CD4-positive, alpha-beta T cell (primary cell): ENCODE measurements around the gene ID3. TPM values are rescaled to one million over a fixed set of nuclear protein-coding genes. Genes with fewer than 3 reads are reported as not detected.
A peak's percentile ranks its signal among the peaks of the same experiment; 100 is the strongest.

Source experiments
- ATAC-seq: fragments of 200-7000 bp; cut with Tn5 transposase; one replicate; pipeline ENCODE4 v1.10.0; 2022; ENCODE audit warnings: mild to moderate bottlenecking; ENCODE audit not compliant: poor library complexity
- CTCF ChIA-PET: fragments of 350-600 bp; sonication (Branson Sonifier 250); formaldehyde crosslinking; loops from one replicate; lab custom pipeline; 2021; ENCODE audit warnings: antibody characterized with exemption, inconsistent platforms; lab: Charles Lee
- POLR2A ChIA-PET: fragments of 350-600 bp; sonication (Branson Sonifier 250); formaldehyde crosslinking; loops from one replicate; lab custom pipeline; 2021; ENCODE audit warnings: antibody characterized with exemption, inconsistent platforms; lab: Charles Lee
- DNase-seq, 14 experiments: peaks; one replicate each; pipeline ENCODE4 v3.0.0-alpha.2; 2013 to 2020; ENCODE audit warnings: mixed read lengths in 2 of 14
- H3K27ac ChIP-seq, 2 donors: one replicate each; pipeline versions ENCODE4 v1.5.1 to v1.7.0; 2013; ENCODE audit warnings: low read length in 2 of 2, low read depth in 1 of 2, mild to moderate bottlenecking in 1 of 2
- H3K27me3 ChIP-seq, 2 experiments: 1 replicate in 1 of 2; 2 replicates in 1 of 2; pipeline versions ENCODE4 v1.6.1 to v1.7.0; 2013; ENCODE audit warnings: low read length in 2 of 2, control low read depth in 1 of 2, mild to moderate bottlenecking in 1 of 2, moderate library complexity in 1 of 2; ENCODE audit not compliant: insufficient read depth in 2 of 2, control insufficient read depth in 1 of 2
- H3K36me3 ChIP-seq: one replicate; pipeline ENCODE4 v1.6.1; 2013; ENCODE audit warnings: low read length, control low read depth; ENCODE audit not compliant: insufficient read depth
- H3K4me1 ChIP-seq: one replicate; pipeline ENCODE4 v1.6.1; 2013; ENCODE audit warnings: low read length, control low read depth; ENCODE audit not compliant: insufficient read depth
- H3K4me3 ChIP-seq: one replicate; pipeline ENCODE4 v1.5.1; 2013; ENCODE audit warnings: mild to moderate bottlenecking, low read length, moderate library complexity
- H3K9me3 ChIP-seq, 2 experiments: 1 replicate in 1 of 2; 2 replicates in 1 of 2; pipeline versions ENCODE4 v1.6.1 to v1.7.0; 2013; ENCODE audit warnings: low read length in 2 of 2, mild to moderate bottlenecking in 2 of 2, control low read depth in 1 of 2, moderate library complexity in 1 of 2; ENCODE audit not compliant: control insufficient read depth in 1 of 2, insufficient read depth in 1 of 2
- H3K27ac Mint-ChIP-seq: one replicate; pipeline ENCODE4 v1.8.0; 2020; ENCODE audit warnings: mixed read lengths
- H3K27me3 Mint-ChIP-seq: one replicate; pipeline ENCODE4 v1.8.0; 2021; ENCODE audit warnings: mixed read lengths
- H3K36me3 Mint-ChIP-seq: one replicate; pipeline ENCODE4 v1.8.0; 2021; ENCODE audit warnings: low read depth, mixed read lengths
- H3K4me1 Mint-ChIP-seq: one replicate; pipeline ENCODE4 v1.8.0; 2021; ENCODE audit warnings: low read depth, mixed read lengths
- H3K4me3 Mint-ChIP-seq: one replicate; pipeline ENCODE4 v1.8.0; 2020; ENCODE audit warnings: mild to moderate bottlenecking, mixed read lengths
- H3K9me3 Mint-ChIP-seq: one replicate; pipeline ENCODE4 v1.8.0; 2020; ENCODE audit warnings: mixed read lengths
- CTCF ChIP-seq: fragments of 200-600 bp; IDR thresholded peaks from one replicate; pipeline ENCODE4 v1.8.0; 2022; ENCODE audit warnings: antibody characterized with exemption, mild to moderate bottlenecking
- intact Hi-C, 2 experiments: fragments of 100-400 bp; cut with DNase I in 1 of 2; cut with micrococcal nuclease in 1 of 2; formaldehyde crosslinking; loops; one replicate each; pipeline versions ENCODE4 v1.15.1 to v1.9.0; 2023 to 2025; cut with DNase I, micrococcal nuclease
- total RNA-seq, 174 experiments: library from RNA in 2 of 174; stranded (reverse) in 2 of 174; gene quantifications; one replicate each; pipeline ENCODE4 v1.2.3 and lab custom pipeline; 2021 to 2026

ID3 gene
- total RNA-seq, 2 experiments from 2014 or later: 89.8 to 90.4 TPM

- Histone ChIP-seq H3K27me3 (no peaks in the 10 kb centered on the region), H3K36me3 (no peaks in the 10 kb centered on the region), H3K4me3 (no peak overlapping the region), H3K9me3 (no peaks in the 10 kb centered on the region), H3K4me1 (peaks cover 11% of the 10 kb centered on the region), H3K27ac (no peak overlapping the region)
- CTCF ChIA-PET: interaction anchor here (1.2 kb wide), 1 partner anchor 13 kb away, joined by 3 read pairs; no protein-coding TSS in a partner anchor
- Mint-ChIP-seq H3K4me1 (peaks cover 30% of the 10 kb centered on the region), H3K27ac (no peak overlapping the region), H3K27me3 (no peaks in the 10 kb centered on the region), H3K9me3 (no peaks in the 10 kb centered on the region), H3K36me3 (no peaks in the 10 kb centered on the region), H3K4me3 (no peak overlapping the region)
- intact Hi-C loops: no loop called here
- POLR2A ChIA-PET: no interaction called here
- no peak for TF ChIP-seq CTCF
- DNase-seq (no peak), ATAC-seq (no peak)
These were observed 23.5 kb upstream of the ID3 start for GRCh38 chr1:23582820-23583219.

GRCh38 chr1:23581219-23581618 is 21.9 kb upstream of the ID3 start:
- ATAC-seq (no peak), DNase-seq (no peak)
- Histone ChIP-seq H3K4me1 (peaks cover 26% of the 10 kb centered on the region), H3K27me3 (no peaks in the 10 kb centered on the region), H3K4me3 (no peak overlapping the region), H3K36me3 (no peaks in the 10 kb centered on the region), H3K9me3 (no peaks in the 10 kb centered on the region), H3K27ac (no peak overlapping the region)
- intact Hi-C loops: no loop called here
- Mint-ChIP-seq H3K27ac (no peak overlapping the region), H3K36me3 (no peaks in the 10 kb centered on the region), H3K9me3 (no peaks in the 10 kb centered on the region), H3K4me3 (no peak overlapping the region), H3K27me3 (no peaks in the 10 kb centered on the region), H3K4me1 (peaks cover 46% of the 10 kb centered on the region)
- CTCF ChIA-PET: interaction anchor here (1.2 kb wide), 1 partner anchor 56 kb away, joined by 4 read pairs; no protein-coding TSS in a partner anchor
- TF ChIP-seq CTCF: no peak
- POLR2A ChIA-PET: interaction anchor here (0.6 to 1.7 kb wide), 3 partner anchors 10 to 20 kb away, joined by 3 to 7 read pairs (median 3); no protein-coding TSS in a partner anchor

- Mint-ChIP-seq H3K4me3 (no peak overlapping the region), H3K4me1 (peaks cover 56% of the 10 kb centered on the region), H3K36me3 (no peaks in the 10 kb centered on the region), H3K27ac (peak overlapping the region; percentile 43), H3K27me3 (no peaks in the 10 kb centered on the region), H3K9me3 (no peaks in the 10 kb centered on the region)
- peak in 1 of 14 experiments; percentile 31 for DNase-seq
- Histone ChIP-seq H3K27ac (no peak overlapping the region), H3K4me1 (peaks cover 29% of the 10 kb centered on the region), H3K4me3 (no peak overlapping the region), H3K9me3 (no peaks in the 10 kb centered on the region), H3K27me3 (no peaks in the 10 kb centered on the region), H3K36me3 (no peaks in the 10 kb centered on the region)
- POLR2A ChIA-PET: interaction anchor here (0.7 to 4.1 kb wide), 5 partner anchors 11 to 23 kb away, joined by 4 to 29 read pairs (median 17); partner anchors contain the start of gene ID3
- CTCF ChIA-PET: no interaction called here
- intact Hi-C loops: no loop called here
- TF ChIP-seq CTCF: no peak
- ATAC-seq: no peak
These were observed 19.7 kb upstream of the ID3 start for GRCh38 chr1:23578997-23579363.
